Calu3 (cell line): ENCODE data around the gene ESF1. TPM values are rescaled to one million over a fixed set of nuclear protein-coding genes. Genes with fewer than 3 reads are reported as not detected.

Source experiments
- BruUV-seq: library from RNA; stranded (reverse); fragments of 400-500 nt; replicated peaks from 2 replicates; lab custom pipeline; 2021; lab: Mats Ljungman, UMichigan
- CTCF ChIA-PET: fragments of 300-600 bp; sonication (Branson Sonifier 250); formaldehyde crosslinking; loops from one replicate; lab custom pipeline; 2022; ENCODE audit warnings: antibody characterized with exemption; lab: Charles Lee
- DNase-seq: peaks from one replicate; pipeline ENCODE4 v3.0.0; 2022
- H3K27ac Mint-ChIP-seq: one replicate; pipeline ENCODE4 v1.8.0; 2022; ENCODE audit warnings: mixed read lengths; ENCODE audit not compliant: unreplicated experiment
- H3K27me3 Mint-ChIP-seq: one replicate; pipeline ENCODE4 v1.8.0; 2022; ENCODE audit warnings: mixed read lengths; ENCODE audit not compliant: unreplicated experiment
- H3K36me3 Mint-ChIP-seq: one replicate; pipeline ENCODE4 v1.8.0; 2022; ENCODE audit warnings: mild to moderate bottlenecking, moderate library complexity, mixed read lengths; ENCODE audit not compliant: insufficient read depth, unreplicated experiment
- H3K4me1 Mint-ChIP-seq: one replicate; pipeline ENCODE4 v1.8.0; 2022; ENCODE audit warnings: mild to moderate bottlenecking, low read depth, mixed read lengths; ENCODE audit not compliant: unreplicated experiment
- H3K4me3 Mint-ChIP-seq: one replicate; pipeline ENCODE4 v1.8.0; 2022; ENCODE audit warnings: mild to moderate bottlenecking, low read depth, moderate library complexity, mixed read lengths; ENCODE audit not compliant: unreplicated experiment
- H3K9me3 Mint-ChIP-seq: one replicate; pipeline ENCODE4 v1.8.0; 2022; ENCODE audit warnings: low read depth, mixed read lengths; ENCODE audit not compliant: unreplicated experiment
- intact Hi-C: fragments of 100-400 bp; cut with micrococcal nuclease; formaldehyde crosslinking; loops from one replicate; pipeline ENCODE4 v1.10.0; 2022; ENCODE audit not compliant: unreplicated experiment
- total RNA-seq: library from RNA; stranded (reverse); gene quantifications from 2 replicates; pipeline ENCODE4 v1.2.3, GENCODE V29; 2022
- TF ChIP-seq, protein P1 (sequence below): fragments of 200-600 bp; IDR thresholded peaks from one replicate; pipeline ENCODE4 v1.8.0; 2022; ENCODE audit warnings: antibody characterized with exemption; ENCODE audit not compliant: unreplicated experiment

Gene ESF1
- total RNA-seq, 1 experiment from 2014 or later: 14.7 TPM

- no peak overlapping the region for H3K4me3 Mint-ChIP-seq
- peaks cover 10% of the 10 kb centered on the region for H3K36me3 Mint-ChIP-seq
- no peak overlapping the region for H3K27ac Mint-ChIP-seq
- intact Hi-C loops: no loop called here
- TF ChIP-seq, protein P1, sequence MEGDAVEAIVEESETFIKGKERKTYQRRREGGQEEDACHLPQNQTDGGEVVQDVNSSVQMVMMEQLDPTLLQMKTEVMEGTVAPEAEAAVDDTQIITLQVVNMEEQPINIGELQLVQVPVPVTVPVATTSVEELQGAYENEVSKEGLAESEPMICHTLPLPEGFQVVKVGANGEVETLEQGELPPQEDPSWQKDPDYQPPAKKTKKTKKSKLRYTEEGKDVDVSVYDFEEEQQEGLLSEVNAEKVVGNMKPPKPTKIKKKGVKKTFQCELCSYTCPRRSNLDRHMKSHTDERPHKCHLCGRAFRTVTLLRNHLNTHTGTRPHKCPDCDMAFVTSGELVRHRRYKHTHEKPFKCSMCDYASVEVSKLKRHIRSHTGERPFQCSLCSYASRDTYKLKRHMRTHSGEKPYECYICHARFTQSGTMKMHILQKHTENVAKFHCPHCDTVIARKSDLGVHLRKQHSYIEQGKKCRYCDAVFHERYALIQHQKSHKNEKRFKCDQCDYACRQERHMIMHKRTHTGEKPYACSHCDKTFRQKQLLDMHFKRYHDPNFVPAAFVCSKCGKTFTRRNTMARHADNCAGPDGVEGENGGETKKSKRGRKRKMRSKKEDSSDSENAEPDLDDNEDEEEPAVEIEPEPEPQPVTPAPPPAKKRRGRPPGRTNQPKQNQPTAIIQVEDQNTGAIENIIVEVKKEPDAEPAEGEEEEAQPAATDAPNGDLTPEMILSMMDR: no peak
- no peaks in the 10 kb centered on the region for H3K4me1 Mint-ChIP-seq
- BruUV-seq: no TSS peak
- H3K9me3 Mint-ChIP-seq: no peaks in the 10 kb centered on the region
- CTCF ChIA-PET: interaction anchor here (0.6 to 1.2 kb wide), 2 partner anchors 11 to 195 kb away, joined by 4 to 5 read pairs; no protein-coding TSS in a partner anchor
- no peak for DNase-seq
- no peaks in the 10 kb centered on the region for H3K27me3 Mint-ChIP-seq
These were observed 14.3 kb upstream of the ESF1 start for GRCh38 chr20:13799040-13799439.

DNA sequence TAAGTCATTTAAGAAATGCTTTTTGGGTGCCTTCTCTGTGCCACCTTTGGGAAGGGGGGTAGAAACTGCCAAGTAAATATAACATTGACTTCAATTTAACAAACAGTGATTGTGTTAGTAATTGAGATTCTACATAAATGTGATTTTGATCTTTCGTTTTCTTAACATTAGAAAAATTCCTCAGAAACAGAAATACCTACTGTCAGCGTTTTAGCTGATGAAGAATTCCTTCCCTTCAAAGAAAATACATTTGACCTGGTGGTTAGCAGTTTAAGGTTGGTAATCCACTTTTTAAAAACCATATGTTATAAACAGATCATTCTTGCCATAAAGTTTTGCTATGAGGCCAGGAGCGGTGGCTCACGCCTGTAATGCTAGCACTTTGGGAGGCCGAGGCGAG, 9.9 kb upstream of the ESF1 start:
- H3K36me3 Mint-ChIP-seq: peaks cover 5% of the 10 kb centered on the region

GRCh38 chr20:13793001-13793400, 8.3 kb upstream of the ESF1 start:
- no TSS peak for BruUV-seq
- Mint-ChIP-seq H3K27ac (no peak overlapping the region), H3K4me3 (no peak overlapping the region), H3K36me3 (no peaks in the 10 kb centered on the region), H3K4me1 (no peaks in the 10 kb centered on the region), H3K9me3 (no peaks in the 10 kb centered on the region), H3K27me3 (no peaks in the 10 kb centered on the region)
- DNase-seq: no peak
- CTCF ChIA-PET: interaction anchor here (0.7 kb wide), 1 partner anchor 523 kb away, joined by 5 read pairs; no protein-coding TSS in a partner anchor
- intact Hi-C loops: no loop called here
- TF ChIP-seq, protein P1: no peak

More for the DNA sequence above, 9.9 kb upstream of the ESF1 start:
- no peaks in the 10 kb centered on the region for H3K27me3 Mint-ChIP-seq
- H3K4me1 Mint-ChIP-seq: no peaks in the 10 kb centered on the region
- no TSS peak for BruUV-seq
- no peak for DNase-seq
- H3K4me3 Mint-ChIP-seq: no peak overlapping the region
- H3K9me3 Mint-ChIP-seq: no peaks in the 10 kb centered on the region
- TF ChIP-seq, protein P1: no peak
- CTCF ChIA-PET: no interaction called here
- no peak overlapping the region for H3K27ac Mint-ChIP-seq
- intact Hi-C loops: no loop called here

GRCh38 chr20:13791540-13792459, 7.1 kb upstream of the ESF1 start:
- H3K27ac Mint-ChIP-seq: no peak overlapping the region
- H3K4me1 Mint-ChIP-seq: peaks cover 2% of the 10 kb centered on the region
- intact Hi-C loops: no loop called here
- TF ChIP-seq, protein P1: no peak
- no TSS peak for BruUV-seq
- CTCF ChIA-PET: no interaction called here
- H3K9me3 Mint-ChIP-seq: no peaks in the 10 kb centered on the region
- H3K4me3 Mint-ChIP-seq: no peak overlapping the region
- H3K36me3 Mint-ChIP-seq: no peaks in the 10 kb centered on the region
- DNase-seq: no peak
- H3K27me3 Mint-ChIP-seq: no peaks in the 10 kb centered on the region
